NCI-H226 (cell line): ENCODE data around the gene TMCC1.
"Not testable (repeated sequence)": the region's sequence is repeated elsewhere in the genome, so short reads cannot be mapped to it uniquely, and the experiment has no call there.

Source experiments
- DNase-seq: peaks from one replicate; pipeline ENCODE4 v3.0.0-alpha.2; 2015

The TMCC1 gene

DNA sequence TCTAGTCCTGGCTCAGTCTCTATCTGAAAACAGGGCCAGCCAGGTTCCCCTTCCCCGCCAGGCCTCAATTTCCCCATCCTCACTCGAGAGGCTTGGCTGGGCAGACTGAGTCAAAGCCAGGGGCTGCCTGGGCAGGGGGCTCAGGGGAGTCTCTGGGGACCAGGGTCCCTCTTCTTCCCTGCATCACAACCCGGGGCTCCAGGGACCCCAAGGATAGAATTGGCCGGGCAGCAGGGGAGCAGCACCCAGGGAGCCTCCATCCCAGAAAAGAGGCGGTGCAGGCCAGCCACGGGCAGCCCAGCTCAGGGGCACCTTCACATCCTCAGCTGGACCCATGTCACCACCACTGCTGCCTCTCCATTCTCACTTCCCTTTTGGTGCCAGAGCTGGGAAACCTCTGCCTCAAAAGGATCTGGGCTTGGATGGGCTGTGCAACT is 273.8 kb downstream of the TMCC1 start:
- DNase-seq = no peak

- DNase-seq = no peak
Measured at GRCh38 chr3:129618901-129619671, 274.4 kb downstream of the TMCC1 start.

DNA sequence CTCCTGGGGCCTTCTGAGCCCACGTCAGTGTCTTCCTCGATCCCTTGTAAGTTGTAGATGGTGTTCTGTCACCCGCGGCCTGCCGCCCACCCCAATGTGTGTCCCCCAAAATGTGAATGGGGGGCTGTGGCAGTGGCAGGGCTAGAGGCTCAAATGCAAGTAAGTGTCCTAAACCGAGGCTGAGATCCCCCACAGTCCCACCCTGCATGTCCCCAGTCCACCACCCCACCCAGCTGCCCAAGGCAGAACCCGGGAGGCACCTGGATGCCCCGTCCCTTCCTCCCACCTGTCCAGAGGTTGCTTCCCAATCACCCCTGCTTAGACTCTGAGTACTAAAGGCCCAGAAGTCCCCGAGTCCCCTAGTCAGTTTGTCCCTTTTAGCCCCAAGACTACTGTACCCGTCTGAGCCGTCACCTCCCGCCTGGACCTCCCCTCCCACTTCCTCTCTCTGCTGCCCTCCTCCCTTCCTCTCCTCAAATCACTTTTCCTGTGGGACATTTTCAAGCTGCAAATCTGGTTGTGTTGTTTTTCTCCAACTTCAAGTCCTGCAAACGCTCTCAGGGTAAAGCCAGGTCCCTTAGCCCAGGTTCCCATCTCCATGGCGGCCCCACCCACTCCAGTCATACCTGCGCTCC is 275.2 kb downstream of the TMCC1 start:
- no peak for DNase-seq

DNA sequence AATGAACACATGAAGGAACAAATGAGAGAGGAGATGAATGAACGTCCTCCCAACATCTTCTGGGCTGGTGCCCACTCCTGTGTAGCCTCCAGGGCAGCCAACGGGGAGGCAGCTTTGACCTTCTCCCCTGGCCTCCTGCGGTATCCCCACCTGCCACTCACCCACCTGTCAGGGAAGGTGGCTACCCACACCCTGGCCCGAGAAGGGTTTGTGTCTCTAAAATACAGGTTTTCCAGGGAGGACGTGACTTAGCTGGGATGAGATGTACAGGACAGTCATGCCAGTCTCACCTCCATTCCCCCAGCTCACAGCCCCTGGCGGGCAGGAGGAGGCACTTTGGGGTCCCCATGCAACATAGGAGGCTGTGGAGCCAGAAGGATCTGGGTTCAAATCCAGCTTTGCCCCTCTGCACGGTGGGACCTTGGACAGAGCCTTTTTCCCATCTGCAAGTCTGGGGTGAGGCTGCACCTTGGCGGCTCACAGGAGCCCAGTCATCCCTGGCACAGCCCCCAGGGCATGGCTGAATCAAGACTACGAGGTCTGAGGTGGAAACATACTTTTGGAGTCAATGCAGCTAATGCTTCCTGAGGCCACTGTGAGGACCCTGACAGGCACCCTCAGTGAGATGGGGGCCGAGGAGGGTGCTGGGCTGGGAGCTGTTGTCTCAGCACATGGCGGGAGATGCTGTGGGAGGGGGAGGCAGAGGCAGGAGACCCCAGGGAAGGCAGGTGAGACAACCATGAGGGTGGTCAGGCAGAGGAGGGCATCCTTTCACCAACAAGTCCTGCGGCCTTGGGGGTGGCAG is 275.9 kb downstream of the TMCC1 start:
- no peak for DNase-seq

- no peak for DNase-seq
Measured at GRCh38 chr3:129616713-129617112, 276.8 kb downstream of the TMCC1 start.

GRCh38 chr3:129616291-129616690 is 277.2 kb downstream of the TMCC1 start:
- no peak for DNase-seq

- no peak for DNase-seq
Measured at GRCh38 chr3:129615751-129616281, 277.7 kb downstream of the TMCC1 start.

GRCh38 chr3:129614927-129615363 is 278.6 kb downstream of the TMCC1 start:
- DNase-seq = no peak

DNA sequence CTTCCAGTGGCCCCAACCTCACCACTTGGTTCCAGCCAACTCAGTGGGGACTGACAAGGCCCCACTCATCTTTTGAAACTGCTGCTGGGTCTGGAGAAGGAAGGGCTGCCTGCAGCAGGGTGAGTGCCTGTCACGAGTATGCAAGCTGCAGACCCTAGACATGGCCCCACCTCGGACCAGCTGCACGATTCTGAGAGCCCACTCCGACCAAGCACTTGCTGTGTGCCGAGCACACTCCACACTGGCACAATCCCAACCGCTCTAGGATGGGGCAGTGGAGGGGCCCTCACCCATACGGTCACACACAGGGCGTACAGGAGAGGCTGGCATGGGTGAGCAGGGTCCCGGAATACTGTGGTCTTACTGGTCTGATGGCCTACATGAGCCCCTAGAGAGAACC is 279.1 kb downstream of the TMCC1 start:
- DNase-seq = no peak

GRCh38 chr3:129613367-129613740 is 280.2 kb downstream of the TMCC1 start:
- DNase-seq = no peak

GRCh38 chr3:129612534-129613366 is 280.8 kb downstream of the TMCC1 start:
- no peak for DNase-seq

GRCh38 chr3:129611812-129612533 is 281.5 kb downstream of the TMCC1 start:
- DNase-seq = no peak

GRCh38 chr3:129611446-129611800 is 282.1 kb downstream of the TMCC1 start:
- no peak for DNase-seq

- DNase-seq = not testable (repeated sequence)
Measured at GRCh38 chr3:129610794-129611445, 282.6 kb downstream of the TMCC1 start.

GRCh38 chr3:129610276-129610675 is 283.2 kb downstream of the TMCC1 start:
- DNase-seq = no peak

GRCh38 chr3:129609591-129610182 is 283.8 kb downstream of the TMCC1 start:
- DNase-seq = no peak

DNA sequence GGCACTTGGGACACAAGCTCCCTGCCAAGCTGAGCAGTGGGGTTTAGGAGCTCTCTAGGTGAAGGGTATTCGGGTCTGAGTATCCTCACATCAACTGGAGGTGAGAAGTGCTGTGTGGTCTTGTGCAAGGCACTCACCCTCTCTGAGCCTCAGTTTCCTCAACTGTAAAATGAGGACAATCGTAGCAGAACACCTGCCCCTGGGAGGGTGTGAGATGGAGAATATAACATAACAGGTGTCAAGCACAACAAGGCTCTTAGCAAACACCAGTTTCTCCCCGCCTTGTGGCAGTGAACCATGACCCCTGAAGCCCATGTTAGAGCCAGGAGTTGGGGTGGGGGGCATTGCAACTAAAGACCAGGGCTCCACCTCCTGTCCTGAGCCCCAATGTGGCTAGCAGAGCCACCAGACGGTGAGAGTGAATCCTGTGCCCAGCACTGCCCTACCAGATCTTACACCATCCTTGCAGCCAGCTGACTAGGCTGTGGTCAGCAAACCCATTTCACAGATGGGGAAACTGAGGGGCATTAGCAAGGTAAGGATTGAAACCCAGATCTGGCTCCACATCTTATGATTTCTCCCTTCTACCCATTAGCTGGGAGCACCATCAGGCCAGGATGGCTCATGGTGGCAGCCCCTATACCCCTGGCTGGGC is 284.4 kb downstream of the TMCC1 start:
- DNase-seq = no peak

- peak; percentile 27 for DNase-seq
Measured at GRCh38 chr3:129608087-129608935, 285.2 kb downstream of the TMCC1 start.

DNA sequence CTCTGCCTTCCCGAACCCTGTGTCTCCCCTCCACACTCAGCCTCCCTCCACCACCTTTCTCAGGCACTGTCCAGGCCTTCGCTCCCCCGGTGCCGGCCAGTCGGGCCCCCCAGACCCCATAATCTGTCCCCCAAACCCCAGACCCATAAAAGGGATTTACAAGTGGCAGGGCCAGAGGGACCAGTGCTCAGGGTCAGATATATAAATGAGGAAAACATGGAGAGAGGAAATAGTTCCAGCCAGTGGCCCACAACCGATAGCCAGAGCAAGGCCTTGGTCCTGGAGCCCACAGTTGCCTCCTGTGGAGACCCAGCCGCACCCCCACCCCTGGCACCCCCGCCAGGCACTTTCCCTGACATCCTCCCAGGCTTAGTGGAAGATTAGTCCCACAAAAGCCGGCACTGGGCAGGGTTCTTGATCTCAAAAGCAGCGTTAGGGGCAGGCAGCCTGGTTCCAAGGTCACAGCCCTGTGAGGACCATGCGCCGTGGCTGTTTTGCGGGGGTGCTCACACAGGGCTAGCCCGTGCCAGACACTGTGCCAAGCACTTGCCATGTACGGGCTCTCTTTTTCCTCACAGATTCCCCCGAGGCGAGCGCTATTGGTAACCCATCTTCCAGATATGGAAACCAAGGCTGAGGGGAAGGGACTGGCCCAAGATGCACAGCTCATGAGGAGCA is 286.0 kb downstream of the TMCC1 start:
- DNase-seq = no peak
